Measurements from ENCODE around the gene ERICH6B. TPM values are rescaled to one million over a fixed set of nuclear protein-coding genes. Genes with fewer than 3 reads are reported as not detected.

Gene ERICH6B
- total and polyA plus RNA-seq, 2 of the 13 experiments (the other 11 are each of a cell fraction or from before 2014, with no cell fraction given), result not detected

- H3K4me1 ChIP-seq (ENCODE audit: insufficient read depth, low read length), result no peaks in the 10 kb centered on the region
- in situ Hi-C loops (cut with HindIII; ENCODE audit: extremely low pct_ligation_motif_present, low pct_unique_long_range_greater_than_20kb) (no loop called here), intact Hi-C loops (cut with micrococcal nuclease; ENCODE audit: unreplicated experiment) (no loop called here)
- no peak overlapping the region for H3K4me3 ChIP-seq (replicated peaks in 1 of 3; ENCODE audit: insufficient read depth in 1 of 3, low read depth in 2 of 3, low read length in 3 of 3)
- H3K36me3 ChIP-seq (replicated peaks in 1 of 2; ENCODE audit: control insufficient read depth in 1 of 2, insufficient read depth in 2 of 2, low read length in 2 of 2), result no peaks in the 10 kb centered on the region
- H3K9ac ChIP-seq (ENCODE audit: insufficient read depth, low read depth, low read length), result no peak overlapping the region
- no TSS peak for BruUV-seq (replicated peaks)
- TF ChIP-seq ZNF747 (CRISPR knock-in tag; IDR thresholded peaks at IDR 0.05; ENCODE audit: borderline replicate concordance) (no peak), PATZ1 (CRISPR knock-in tag; IDR thresholded peaks at IDR 0.05) (no peak), ZNF234 (CRISPR knock-in tag; conservative IDR thresholded peaks at IDR 0.05) (no peak), FOXP4 (CRISPR knock-in tag; IDR thresholded peaks at IDR 0.05) (no peak), ADNP (CRISPR knock-in tag; IDR thresholded peaks at IDR 0.05) (no peak), POLR2G (IDR thresholded peaks at IDR 0.05; ENCODE audit: low read depth, low read length) (no peak), ZNF7 (CRISPR knock-in tag; IDR thresholded peaks at IDR 0.05) (no peak), SMAD3 (CRISPR knock-in tag; IDR thresholded peaks at IDR 0.05) (no peak), NR1H2 (CRISPR knock-in tag; IDR thresholded peaks at IDR 0.05; ENCODE audit: borderline replicate concordance, low read depth) (no peak), ZFP36L1 (CRISPR knock-in tag; IDR thresholded peaks at IDR 0.05) (no peak), DNMT1 (CRISPR knock-in tag; IDR thresholded peaks at IDR 0.05) (no peak), ZNF44 (CRISPR knock-in tag; IDR thresholded peaks at IDR 0.05) (no peak)
- ATAC-seq (no peak), DNase-seq (ENCODE audit: low spot score) (no peak), FAIRE-seq (no peak)
- H4K20me1 ChIP-seq (ENCODE audit: insufficient read depth, low read length), result no peaks in the 10 kb centered on the region
- peaks cover 1 to 6% of the 10 kb centered on the region in 2 experiments; a peak in 1 of 5 replicates for H3K27me3 ChIP-seq (ENCODE audit: control insufficient read depth in 1 of 2, insufficient read depth in 2 of 2, low read length in 2 of 2)
- no peak overlapping the region for H3K27ac ChIP-seq (ENCODE audit: extremely low read length, insufficient read depth, low read length)
- 19% methylated on average over 1 of the region's 1 CpG for WGBS (ENCODE audit: low lambda C conversion rate)
- no peak overlapping the region for H3K4me2 ChIP-seq (ENCODE audit: low read depth, low read length)
- H3K79me2 ChIP-seq (ENCODE audit: insufficient read depth, low read length), result no peaks in the 10 kb centered on the region
- no peak overlapping the region for H2AFZ ChIP-seq (ENCODE audit: low read length)
- H3K9me3 ChIP-seq (ENCODE audit: low read length), result no peaks in the 10 kb centered on the region
- CTCF ChIA-PET (ENCODE audit: low intra/inter-chr PET ratio, low total read pairs), result no interaction called here
- POLR2A ChIA-PET, result no interaction called here
Measured at GRCh38 chr13:45575830-45576180, 39.7 kb downstream of the ERICH6B start.
